ENCODE measurements around the gene PRRT2. TPM values are rescaled to one million over a fixed set of nuclear protein-coding genes. Genes with fewer than 3 reads are reported as not detected.
"Not testable (repeated sequence)": the region's sequence is repeated elsewhere in the genome, so short reads cannot be mapped to it uniquely, and the experiment has no call there.

Gene PRRT2
- polyA plus RNA-seq, 2 of the 4 experiments (the other 2 are of a cell fraction): 0.25 to 0.44 TPM

DNA sequence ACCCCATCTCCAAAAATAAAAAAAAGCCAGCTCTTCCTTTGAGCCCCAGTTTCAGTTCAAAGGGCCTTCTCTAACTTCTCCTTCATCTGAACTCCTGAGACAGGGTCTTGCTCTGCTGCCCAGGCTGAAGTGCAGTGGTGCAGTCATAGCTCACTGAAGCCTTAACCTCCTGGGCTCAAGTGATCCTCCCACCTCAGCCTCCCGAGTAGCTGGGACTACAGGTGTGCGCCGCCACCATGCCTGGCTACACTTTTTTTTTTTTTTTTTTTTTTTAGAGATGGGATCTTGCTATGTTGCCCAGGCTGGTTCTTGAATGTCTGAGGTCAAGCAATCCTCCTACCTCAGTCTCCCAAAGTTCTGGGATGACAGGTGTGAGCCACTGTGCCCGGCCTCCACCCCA lies 21.2 kb downstream of the PRRT2 start:
- H3K9me3 ChIP-seq; H3K27ac ChIP-seq; H3K4me2 ChIP-seq; ATAC-seq; FAIRE-seq; H3K4me3 ChIP-seq; DNase-seq (ENCODE audit: low read depth in 1 of 2, low spot score in 1 of 2): not testable (repeated sequence)
- 98% methylated on average over 4 of the region's 4 CpGs for WGBS (ENCODE audit: missing lambda C conversion rate)
- POLR2A ChIA-PET: interaction anchor here (0.6 kb wide), 1 partner anchor 128 kb away, joined by 3 read pairs; no protein-coding TSS in a partner anchor
- CTCF ChIA-PET: interaction anchor here (1.2 to 26.2 kb wide), 5 partner anchors 15 to 172 kb away, joined by 3 to 568 read pairs (median 8); partner anchors contain the start of genes CDIPT, KIF22, MAZ and MVP
- peaks cover 37% of the 10 kb centered on the region for H3K4me1 ChIP-seq

DNA sequence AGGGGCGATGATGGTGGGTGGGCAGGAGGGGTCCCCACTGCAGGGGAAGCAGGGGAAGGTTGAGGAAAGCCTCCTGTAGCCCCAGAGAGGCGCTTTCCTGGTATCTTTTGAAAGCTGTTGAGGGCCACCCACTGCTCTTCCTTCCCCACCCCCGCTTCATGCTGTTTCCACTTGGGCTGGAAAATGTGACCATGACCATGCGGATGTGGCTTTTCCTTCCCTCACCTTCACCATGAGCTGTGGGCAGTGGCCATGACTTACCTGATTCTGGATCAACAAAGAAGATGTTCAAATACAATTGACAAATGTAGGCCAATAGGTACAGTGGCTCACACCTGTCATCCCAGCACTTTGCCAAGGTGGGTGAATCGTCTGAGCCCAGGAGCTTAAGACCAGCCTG lies 22.1 kb downstream of the PRRT2 start:
- Histone ChIP-seq H3K4me3 (no peak overlapping the region), H3K4me2 (no peak overlapping the region), H3K9me3 (no peaks in the 10 kb centered on the region), H3K27ac (no peak overlapping the region), H3K4me1 (peaks cover 28% of the 10 kb centered on the region)
- ATAC-seq: no peak
- TF ChIP-seq KDM5A (IDR thresholded peaks at IDR 0.05): no peak
- TF ChIP-seq ZFP36 (IDR thresholded peaks at IDR 0.05; ENCODE audit: borderline replicate concordance, partially characterized antibody): no peak
- TF ChIP-seq MAFK (IDR thresholded peaks at IDR 0.05; ENCODE audit: partially characterized antibody): no peak
- no peak for TF ChIP-seq EHF (CRISPR knock-in tag; IDR thresholded peaks at IDR 0.05)
- no peak for TF ChIP-seq PBX3 (IDR thresholded peaks at IDR 0.05)
- TF ChIP-seq HEYL (CRISPR knock-in tag; IDR thresholded peaks at IDR 0.05): no peak
- TF ChIP-seq HDAC2 (IDR thresholded peaks at IDR 0.05): no peak
- TF ChIP-seq NPAS2 (CRISPR knock-in tag; IDR thresholded peaks at IDR 0.05; ENCODE audit: borderline replicate concordance): no peak
- TF ChIP-seq ZC3H11A (IDR thresholded peaks at IDR 0.05): no peak
- no peak for TF ChIP-seq HOXB13 (CRISPR knock-in tag; IDR thresholded peaks at IDR 0.05; ENCODE audit: low read depth)
- no peak for TF ChIP-seq PHF8 (IDR thresholded peaks at IDR 0.05; ENCODE audit: borderline replicate concordance, low read depth)
- TF ChIP-seq CHD2 (IDR thresholded peaks at IDR 0.05; ENCODE audit: low read length, partially characterized antibody): no peak
- TF ChIP-seq FOXS1 (CRISPR knock-in tag; IDR thresholded peaks at IDR 0.05): no peak
- no peak for TF ChIP-seq MAZ (IDR thresholded peaks at IDR 0.05; ENCODE audit: borderline replicate concordance, low read depth, low read length)
- no peak for DNase-seq (ENCODE audit: low read depth in 1 of 2, low spot score in 1 of 2)
- WGBS (ENCODE audit: missing lambda C conversion rate): 94% methylated on average over 5 of the region's 5 CpGs
- no peak for FAIRE-seq
- ChIA-PET POLR2A (no interaction called here), CTCF (interaction anchor here (0.6 to 26.2 kb wide), 6 partner anchors 12 to 172 kb away, joined by 3 to 568 read pairs (median 3); partner anchors contain the start of genes MAZ, MVP, PAGR1 and PRRT2)

- DNase-seq (ENCODE audit: low read depth in 1 of 2, low spot score in 1 of 2): no peak
- H3K4me2 ChIP-seq: no peak overlapping the region
- no peak for FAIRE-seq
- POLR2A ChIA-PET: no interaction called here
- TF ChIP-seq CEBPB (IDR thresholded peaks at IDR 0.05): no peak
- TF ChIP-seq HDAC2 (IDR thresholded peaks at IDR 0.05): no peak
- TF ChIP-seq, protein P1, sequence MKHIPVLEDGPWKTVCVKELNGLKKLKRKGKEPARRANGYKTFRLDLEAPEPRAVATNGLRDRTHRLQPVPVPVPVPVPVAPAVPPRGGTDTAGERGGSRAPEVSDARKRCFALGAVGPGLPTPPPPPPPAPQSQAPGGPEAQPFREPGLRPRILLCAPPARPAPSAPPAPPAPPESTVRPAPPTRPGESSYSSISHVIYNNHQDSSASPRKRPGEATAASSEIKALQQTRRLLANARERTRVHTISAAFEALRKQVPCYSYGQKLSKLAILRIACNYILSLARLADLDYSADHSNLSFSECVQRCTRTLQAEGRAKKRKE (CRISPR knock-in tag; IDR thresholded peaks at IDR 0.05; ENCODE audit: low read depth): no peak
- TF ChIP-seq TFCP2L1 (CRISPR knock-in tag; IDR thresholded peaks at IDR 0.05): no peak
- TF ChIP-seq FOSL2 (IDR thresholded peaks at IDR 0.05): no peak
- TF ChIP-seq FOSL2 (CRISPR knock-in tag; IDR thresholded peaks at IDR 0.05): no peak
- CTCF ChIA-PET: interaction anchor here (0.6 to 26.2 kb wide), 5 partner anchors 13 to 136 kb away, joined by 3 to 568 read pairs (median 7); partner anchors contain the start of genes MAZ, MVP, PAGR1 and PRRT2
- peak overlapping the region in 1 of 2 experiments; percentile 46; a peak in 1 of 6 replicates for H3K27ac ChIP-seq
- H3K4me1 ChIP-seq: peaks cover 16% of the 10 kb centered on the region
- H3K4me3 ChIP-seq: no peak overlapping the region
- 84% methylated on average over 7 of the region's 7 CpGs for WGBS (ENCODE audit: missing lambda C conversion rate)
- H3K9me3 ChIP-seq: no peaks in the 10 kb centered on the region
- ATAC-seq: 0 out of 6 replicates have a peak, but pooled peaks of 1 of the 2 experiments have one; percentile 34
These were observed 23.9 kb downstream of the PRRT2 start for GRCh38 chr16:29835926-29836325.

GRCh38 chr16:29836623-29837022 lies 24.6 kb downstream of the PRRT2 start:
- 94% methylated on average over 8 of the region's 15 CpGs for WGBS (ENCODE audit: missing lambda C conversion rate)
- no peak overlapping the region for H3K4me2 ChIP-seq
- FAIRE-seq: no peak
- no peaks in the 10 kb centered on the region for H3K9me3 ChIP-seq
- H3K4me3 ChIP-seq: no peak overlapping the region
- 0 out of 6 replicates have a peak, but pooled peaks have one; percentile 24 to 41 for ATAC-seq
- peaks cover 16% of the 10 kb centered on the region for H3K4me1 ChIP-seq
- H3K27ac ChIP-seq: no peak overlapping the region
- CTCF ChIA-PET: interaction anchor here (0.7 to 26.2 kb wide), 3 partner anchors 12 to 18 kb away, joined by 3 to 568 read pairs (median 53); partner anchors contain the start of genes MAZ, MVP, PAGR1 and PRRT2
- no peak for DNase-seq (ENCODE audit: low read depth in 1 of 2, low spot score in 1 of 2)
- POLR2A ChIA-PET: no interaction called here
- no peak for TF ChIP-seq PHF8 (IDR thresholded peaks at IDR 0.05; ENCODE audit: borderline replicate concordance, low read depth)
- no peak for TF ChIP-seq HOXB5 (CRISPR knock-in tag; IDR thresholded peaks at IDR 0.05)
- no peak for TF ChIP-seq ZSCAN20 (CRISPR knock-in tag; IDR thresholded peaks at IDR 0.05)
- no peak for TF ChIP-seq SREBF2 (IDR thresholded peaks at IDR 0.05)
- no peak for TF ChIP-seq EHF (CRISPR knock-in tag; IDR thresholded peaks at IDR 0.05)
- no peak for TF ChIP-seq FOSB (CRISPR knock-in tag; IDR thresholded peaks at IDR 0.05)
- no peak for TF ChIP-seq CHD4 (IDR thresholded peaks at IDR 0.05; ENCODE audit: borderline replicate concordance)
- no peak for TF ChIP-seq POLR2AphosphoS2 (conservative IDR thresholded peaks at IDR 0.05; ENCODE audit: low read length)
- no peak for TF ChIP-seq ZFP36 (IDR thresholded peaks at IDR 0.05; ENCODE audit: borderline replicate concordance, partially characterized antibody)
- TF ChIP-seq MAZ (IDR thresholded peaks at IDR 0.05; ENCODE audit: borderline replicate concordance, low read depth, low read length): no peak
- no peak for TF ChIP-seq CBX2 (IDR thresholded peaks at IDR 0.05; ENCODE audit: borderline replicate concordance, low read depth)
- TF ChIP-seq, protein P2, sequence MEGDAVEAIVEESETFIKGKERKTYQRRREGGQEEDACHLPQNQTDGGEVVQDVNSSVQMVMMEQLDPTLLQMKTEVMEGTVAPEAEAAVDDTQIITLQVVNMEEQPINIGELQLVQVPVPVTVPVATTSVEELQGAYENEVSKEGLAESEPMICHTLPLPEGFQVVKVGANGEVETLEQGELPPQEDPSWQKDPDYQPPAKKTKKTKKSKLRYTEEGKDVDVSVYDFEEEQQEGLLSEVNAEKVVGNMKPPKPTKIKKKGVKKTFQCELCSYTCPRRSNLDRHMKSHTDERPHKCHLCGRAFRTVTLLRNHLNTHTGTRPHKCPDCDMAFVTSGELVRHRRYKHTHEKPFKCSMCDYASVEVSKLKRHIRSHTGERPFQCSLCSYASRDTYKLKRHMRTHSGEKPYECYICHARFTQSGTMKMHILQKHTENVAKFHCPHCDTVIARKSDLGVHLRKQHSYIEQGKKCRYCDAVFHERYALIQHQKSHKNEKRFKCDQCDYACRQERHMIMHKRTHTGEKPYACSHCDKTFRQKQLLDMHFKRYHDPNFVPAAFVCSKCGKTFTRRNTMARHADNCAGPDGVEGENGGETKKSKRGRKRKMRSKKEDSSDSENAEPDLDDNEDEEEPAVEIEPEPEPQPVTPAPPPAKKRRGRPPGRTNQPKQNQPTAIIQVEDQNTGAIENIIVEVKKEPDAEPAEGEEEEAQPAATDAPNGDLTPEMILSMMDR (IDR thresholded peaks at IDR 0.05): no peak
- no peak for TF ChIP-seq MAFK (IDR thresholded peaks at IDR 0.05; ENCODE audit: partially characterized antibody)
- no peak for TF ChIP-seq EHMT2 (IDR thresholded peaks at IDR 0.05; ENCODE audit: low read depth)
